ENCODE data around the gene JMJD8.

JMJD8 gene

GRCh38 chr16:714558-715476 is 30.7 kb upstream of the JMJD8 start, which contains the start of gene METRN (continued):
- TF ChIP-seq TCF7L2 (IDR thresholded peaks at IDR 0.05; ENCODE audit: borderline replicate concordance, low read depth, low read length), result no peak
- no peak for TF ChIP-seq ZBTB20 (tag by site-specific recombination; IDR thresholded peaks at IDR 0.05)
- TF ChIP-seq ZNF398 (tag by site-specific recombination; IDR thresholded peaks at IDR 0.05), result peak; percentile 33
- TF ChIP-seq KLF7 (tag by site-specific recombination; IDR thresholded peaks at IDR 0.05; ENCODE audit: borderline replicate concordance), result no peak
- TF ChIP-seq YY2 (tag by site-specific recombination; IDR thresholded peaks at IDR 0.05), result no peak
- TF ChIP-seq ZNF692 (tag by site-specific recombination; IDR thresholded peaks at IDR 0.05), result 0 out of 2 replicates have a peak, but pooled peaks have one; percentile 12
- TF ChIP-seq ZNF510 (tag by site-specific recombination; IDR thresholded peaks at IDR 0.05; ENCODE audit: insufficient replicate concordance), result no peak
- peak; percentile 33; the same call in 1 of the 2 replicates for TF ChIP-seq ZNF600 (tag by site-specific recombination; IDR thresholded peaks at IDR 0.05)
- TF ChIP-seq ZNF707 (tag by site-specific recombination; IDR thresholded peaks at IDR 0.05), result no peak
- 0 out of 2 replicates have a peak, but pooled peaks have one; percentile 18 for TF ChIP-seq KLF1 (tag by site-specific recombination; IDR thresholded peaks at IDR 0.05)
- TF ChIP-seq ZNF16 (tag by site-specific recombination; IDR thresholded peaks at IDR 0.05; ENCODE audit: low read depth), result no peak
- TF ChIP-seq SETDB1 (IDR thresholded peaks at IDR 0.05; ENCODE audit: insufficient read length, low read length), result no peak
- TF ChIP-seq ZEB2 (tag by site-specific recombination; IDR thresholded peaks at IDR 0.05), result no peak
- TF ChIP-seq ZNF621 (tag by site-specific recombination; IDR thresholded peaks at IDR 0.05), result no peak
- peak; percentile 20; the same call in 1 of the 2 replicates for TF ChIP-seq ZNF449 (tag by site-specific recombination; IDR thresholded peaks at IDR 0.05)
- no peak for TF ChIP-seq FEZF1 (tag by site-specific recombination; IDR thresholded peaks at IDR 0.05)
- TF ChIP-seq ZNF791 (tag by site-specific recombination; IDR thresholded peaks at IDR 0.05), result no peak
- no peak for TF ChIP-seq ZNF426 (tag by site-specific recombination; IDR thresholded peaks at IDR 0.05)
- TF ChIP-seq PRDM10 (tag by site-specific recombination; IDR thresholded peaks at IDR 0.05), result peak; percentile 71
- no peak for TF ChIP-seq ZFHX2 (tag by site-specific recombination; conservative IDR thresholded peaks at IDR 0.05)
- peak; percentile 42 for TF ChIP-seq GLIS2 (tag by site-specific recombination; IDR thresholded peaks at IDR 0.05)
- 0 out of 2 replicates have a peak, but pooled peaks have one; percentile 37 for TF ChIP-seq KLF16 (tag by site-specific recombination; IDR thresholded peaks at IDR 0.05)
- TF ChIP-seq ZNF311 (tag by site-specific recombination; IDR thresholded peaks at IDR 0.05; ENCODE audit: borderline replicate concordance), result no peak
- peak; percentile 95 for TF ChIP-seq ZBTB6 (tag by site-specific recombination; IDR thresholded peaks at IDR 0.05)
- TF ChIP-seq ZBTB8A (tag by site-specific recombination; IDR thresholded peaks at IDR 0.05), result peak; percentile 28
- TF ChIP-seq PRDM1 (tag by site-specific recombination; IDR thresholded peaks at IDR 0.05), result no peak
- no peak for TF ChIP-seq GLIS1 (tag by site-specific recombination; IDR thresholded peaks at IDR 0.05)
- no peak for TF ChIP-seq KLF17 (tag by site-specific recombination; IDR thresholded peaks at IDR 0.05)
- TF ChIP-seq MYNN (tag by site-specific recombination; IDR thresholded peaks at IDR 0.05; ENCODE audit: borderline replicate concordance), result no peak

Measured in HEK293 (cell line).